Endothelial cell of umbilical vein (primary cell): ENCODE data around the gene ILKAP. TPM values are rescaled to one million over a fixed set of nuclear protein-coding genes. Genes with fewer than 3 reads are reported as not detected.

Source experiments
- BruUV-seq: library from RNA; stranded (reverse); fragments of 400-500 nt; replicated peaks from 2 replicates; lab custom pipeline; 2021; lab: Mats Ljungman, UMichigan
- CTCF ChIA-PET: fragments of 300-600, 350-600 bp; sonication (Branson Sonifier 250); formaldehyde crosslinking; loops from one replicate; lab custom pipeline; 2021; ENCODE audit warnings: antibody characterized with exemption, inconsistent platforms; lab: Charles Lee
- POLR2A ChIA-PET: fragments of 300-600, 350-600 bp; sonication (Branson Sonifier 250); formaldehyde crosslinking; loops from one replicate; lab custom pipeline; 2021; ENCODE audit warnings: antibody characterized with exemption, inconsistent platforms; lab: Charles Lee
- DNase-seq: peaks from one replicate; pipeline ENCODE4 v3.0.0-alpha.2; 2011; ENCODE audit warnings: low read depth, low spot score
- FAIRE-seq: peaks from 2 replicates; lab custom pipeline; 2011; peaks lifted over from hg19 to GRCh38; lab: Jason Lieb, UNC
- H2AFZ ChIP-seq: 2 replicates; pipeline ENCODE4 v1.6.0; 2012; ENCODE audit warnings: low read depth, low read length, control low read depth, inconsistent platforms
- H3K27ac ChIP-seq: 2 replicates; pipeline ENCODE4 v1.5.1; 2011; ENCODE audit warnings: low read depth, mild to moderate bottlenecking, control low read depth, low read length, moderate library complexity; ENCODE audit not compliant: insufficient read depth
- H3K27me3 ChIP-seq, 2 experiments: 2 replicates each; pipeline versions ENCODE4 v1.6.0 to v1.6.1; 2011; ENCODE audit warnings: low read length in 2 of 2, mixed read lengths in 1 of 2; ENCODE audit not compliant: control insufficient read depth in 2 of 2, insufficient read depth in 2 of 2
- H3K36me3 ChIP-seq, 2 experiments: 2 replicates in 1 of 2; 3 replicates in 1 of 2; pipeline ENCODE4 v1.5.1; 2011; ENCODE audit warnings: low read length in 2 of 2, mild to moderate bottlenecking in 1 of 2, moderate library complexity in 1 of 2; ENCODE audit not compliant: control insufficient read depth in 2 of 2, insufficient read depth in 2 of 2; ENCODE audit errors: extremely low read depth in 1 of 2
- H3K4me1 ChIP-seq: 3 replicates; pipeline ENCODE4 v1.5.1; 2011; ENCODE audit warnings: mild to moderate bottlenecking, low read length; ENCODE audit not compliant: control insufficient read depth, insufficient read depth; ENCODE audit errors: extremely low read depth
- H3K4me2 ChIP-seq: 2 replicates; pipeline ENCODE4 v1.6.1; 2011; ENCODE audit warnings: low read length, control low read depth, mixed read lengths; ENCODE audit not compliant: insufficient read depth
- H3K4me3 ChIP-seq, 3 experiments: fragments of 200-600 bp in 1 of 3; sonication (generic), shearing (Covaris generic) in 1 of 3; replicated peaks in 1 of 3; 2 replicates each; pipeline ENCODE4 v1.5.1; 2011 to 2016; ENCODE audit warnings: control low read depth in 3 of 3, low read length in 3 of 3, mild to moderate bottlenecking in 2 of 3, inconsistent platforms in 1 of 3, low read depth in 1 of 3, moderate library complexity in 1 of 3; ENCODE audit not compliant: insufficient read depth in 1 of 3
- H3K79me2 ChIP-seq: 2 replicates; pipeline ENCODE4 v1.6.0; 2012; ENCODE audit warnings: low read length, inconsistent platforms; ENCODE audit not compliant: control insufficient read depth, insufficient read depth
- H3K9ac ChIP-seq: replicated peaks from 2 replicates; pipeline ENCODE3; 2011; ENCODE audit warnings: low read length, control low read depth; ENCODE audit not compliant: insufficient read depth; ENCODE audit errors: extremely low read depth
- H3K9me1 ChIP-seq: replicated peaks from 3 replicates; pipeline ENCODE4 v1.6.0; 2011; ENCODE audit warnings: mild to moderate bottlenecking, low read length; ENCODE audit not compliant: control insufficient read depth, insufficient read depth; ENCODE audit errors: extremely low read depth
- H3K9me3 ChIP-seq: replicated peaks from 2 replicates; pipeline ENCODE4 v1.5.1; 2012; ENCODE audit warnings: low read length, inconsistent platforms; ENCODE audit not compliant: control insufficient read depth, insufficient read depth
- H4K20me1 ChIP-seq: replicated peaks from 2 replicates; pipeline ENCODE3; 2011; ENCODE audit warnings: mild to moderate bottlenecking, low read length; ENCODE audit not compliant: control insufficient read depth, insufficient read depth; ENCODE audit errors: extremely low read depth
- EZH2 ChIP-seq: IDR thresholded peaks from 2 replicates; pipeline ENCODE4 v1.6.1; 2012; ENCODE audit warnings: borderline replicate concordance, low read depth, mild to moderate bottlenecking, moderate library complexity, low read length, inconsistent platforms; ENCODE audit not compliant: severe bottlenecking
- FOS ChIP-seq: IDR thresholded peaks from 2 replicates; pipeline ENCODE4 v1.6.1; 2011; ENCODE audit warnings: mild to moderate bottlenecking, low read length, moderate library complexity, borderline replicate concordance; ENCODE audit not compliant: insufficient read depth
- GATA2 ChIP-seq: IDR thresholded peaks from 2 replicates; pipeline ENCODE4 v1.7.0; 2011; ENCODE audit warnings: low read depth, mild to moderate bottlenecking, moderate library complexity, mixed read lengths, low read length; ENCODE audit not compliant: insufficient read length, insufficient read depth
- JUN ChIP-seq: IDR thresholded peaks from 2 replicates; pipeline ENCODE4 v1.6.1; 2011; ENCODE audit warnings: borderline replicate concordance, low read depth; ENCODE audit not compliant: insufficient read length, insufficient read depth
- MYC ChIP-seq: IDR thresholded peaks from one replicate; pipeline ENCODE4 v1.6.1; 2011; ENCODE audit warnings: mild to moderate bottlenecking, low read depth, low read length
- POLR2A ChIP-seq: IDR thresholded peaks from 2 replicates; pipeline ENCODE4 v1.6.1; 2012; ENCODE audit warnings: low read depth, mild to moderate bottlenecking, control low read depth, low read length
- POLR2AphosphoS5 ChIP-seq: IDR thresholded peaks from 2 replicates; pipeline ENCODE4 v1.6.1; 2012; ENCODE audit warnings: low read depth, mild to moderate bottlenecking, control low read depth, low read length, moderate library complexity; ENCODE audit not compliant: insufficient read depth
- dilution Hi-C: fragments of 300-500 bp; cut with MboI; formaldehyde crosslinking; loops from one replicate; pipeline ENCODE4 v1.15.0; 2019; ENCODE audit warnings: low sequenced_read_pairs; ENCODE audit not compliant: extremely low pct_ligation_motif_present
- intact Hi-C: fragments of 100-400 bp; cut with micrococcal nuclease; formaldehyde crosslinking; loops from one replicate; pipeline ENCODE4 v1.10.0; 2022
- polyA plus RNA-seq, 4 experiments: library from polyadenylated mRNA; depleted of rRNA in 3 of 4; stranded (reverse) in 3 of 4; unstranded in 1 of 4; fragments of >200 nt; gene quantifications; 2 replicates each; pipeline versions ENCODE4 v1.2.1 to v1.2.3, GENCODE V29; 2011 to 2012; ENCODE audit warnings: missing spikeins in 1 of 4
- total RNA-seq: library from RNA; stranded (reverse); gene quantifications from 2 replicates; pipeline ENCODE4 v1.2.3, GENCODE V29; 2021
- TF ChIP-seq, protein P1 (sequence below), 2 donors: IDR thresholded peaks; 1 replicate in 1 of 2; 2 replicates in 1 of 2; pipeline ENCODE4 v1.5.1; 2011; ENCODE audit warnings: low read length in 2 of 2, mild to moderate bottlenecking in 2 of 2, moderate library complexity in 2 of 2, control low read depth in 1 of 2, inconsistent platforms in 1 of 2, low read depth in 1 of 2; ENCODE audit not compliant: insufficient read depth in 1 of 2; ENCODE audit errors: extremely low read depth in 1 of 2
- TF ChIP-seq, protein P2 (sequence below): IDR thresholded peaks from 2 replicates; pipeline ENCODE4 v1.6.1; 2011; ENCODE audit not compliant: insufficient read depth, insufficient read length

Gene ILKAP
- total and polyA plus RNA-seq, 2 donors (not counting 3 experiments of a cell fraction or from before 2014, with no cell fraction given) = 49.2 to 49.8 TPM

DNA sequence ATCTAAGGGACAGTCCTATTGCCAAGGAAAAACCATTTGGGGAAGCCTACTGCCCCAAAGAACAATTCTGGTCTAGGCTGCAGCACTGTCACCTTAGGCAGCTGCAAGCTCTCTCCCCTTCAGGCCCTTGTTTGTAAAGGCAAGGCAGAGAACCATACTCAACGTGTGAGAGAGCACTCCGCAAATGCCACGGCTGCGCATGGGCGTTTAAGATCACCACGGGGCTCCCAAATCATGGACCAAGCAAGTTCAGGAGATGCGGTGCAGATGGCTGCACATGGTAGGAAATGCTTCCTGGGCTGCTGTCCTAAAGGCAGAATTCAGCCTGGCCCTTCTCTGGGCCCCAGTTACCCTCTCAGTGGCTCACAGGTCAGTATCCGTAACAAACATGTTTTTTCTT, 29.2 kb downstream of the ILKAP start:
- Histone ChIP-seq H3K27ac (no peak overlapping the region), H3K9me3 (no peaks in the 10 kb centered on the region), H3K27me3 (no peaks in the 10 kb centered on the region), H2AFZ (no peak overlapping the region), H3K4me1 (peaks cover 21% of the 10 kb centered on the region), H3K9me1 (no peaks in the 10 kb centered on the region), H3K36me3 (peaks cover 10 to 24% of the 10 kb centered on the region in 2 experiments), H3K4me3 (no peak overlapping the region), H3K4me2 (no peak overlapping the region), H3K79me2 (no peaks in the 10 kb centered on the region), H3K9ac (no peak overlapping the region), H4K20me1 (no peaks in the 10 kb centered on the region)
- no peak for TF ChIP-seq MYC
- no peak for TF ChIP-seq POLR2AphosphoS5
- TF ChIP-seq GATA2 = no peak
- TF ChIP-seq FOS = no peak
- TF ChIP-seq EZH2 = no peak
- no peak for TF ChIP-seq POLR2A
- no peak for TF ChIP-seq JUN
- TF ChIP-seq, protein P1, sequence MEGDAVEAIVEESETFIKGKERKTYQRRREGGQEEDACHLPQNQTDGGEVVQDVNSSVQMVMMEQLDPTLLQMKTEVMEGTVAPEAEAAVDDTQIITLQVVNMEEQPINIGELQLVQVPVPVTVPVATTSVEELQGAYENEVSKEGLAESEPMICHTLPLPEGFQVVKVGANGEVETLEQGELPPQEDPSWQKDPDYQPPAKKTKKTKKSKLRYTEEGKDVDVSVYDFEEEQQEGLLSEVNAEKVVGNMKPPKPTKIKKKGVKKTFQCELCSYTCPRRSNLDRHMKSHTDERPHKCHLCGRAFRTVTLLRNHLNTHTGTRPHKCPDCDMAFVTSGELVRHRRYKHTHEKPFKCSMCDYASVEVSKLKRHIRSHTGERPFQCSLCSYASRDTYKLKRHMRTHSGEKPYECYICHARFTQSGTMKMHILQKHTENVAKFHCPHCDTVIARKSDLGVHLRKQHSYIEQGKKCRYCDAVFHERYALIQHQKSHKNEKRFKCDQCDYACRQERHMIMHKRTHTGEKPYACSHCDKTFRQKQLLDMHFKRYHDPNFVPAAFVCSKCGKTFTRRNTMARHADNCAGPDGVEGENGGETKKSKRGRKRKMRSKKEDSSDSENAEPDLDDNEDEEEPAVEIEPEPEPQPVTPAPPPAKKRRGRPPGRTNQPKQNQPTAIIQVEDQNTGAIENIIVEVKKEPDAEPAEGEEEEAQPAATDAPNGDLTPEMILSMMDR (IDR thresholded peaks at IDR 0.05; ENCODE audit: extremely low read depth in 1 of 2, insufficient read depth in 1 of 2, low read depth in 1 of 2, low read length in 2 of 2) = no peak
- TF ChIP-seq, protein P2, sequence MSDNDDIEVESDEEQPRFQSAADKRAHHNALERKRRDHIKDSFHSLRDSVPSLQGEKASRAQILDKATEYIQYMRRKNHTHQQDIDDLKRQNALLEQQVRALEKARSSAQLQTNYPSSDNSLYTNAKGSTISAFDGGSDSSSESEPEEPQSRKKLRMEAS = no peak
- BruUV-seq = no TSS peak
- dilution Hi-C loops = no loop called here
- no peak for FAIRE-seq
- DNase-seq = no peak
- ChIA-PET POLR2A (no interaction called here), CTCF (no interaction called here)
- intact Hi-C loops = no loop called here
